Activated effector memory CD4-positive, alpha-beta T cell treated with Interleukin-2 at 50 U/mL for 16 hours (primary cell): Measurements from ENCODE around the gene EPHB2.
"Not testable (repeated sequence)": the region's sequence is repeated elsewhere in the genome, so short reads cannot be mapped to it uniquely, and the experiment has no call there.

Source experiments
- DNase-seq: peaks from one replicate; pipeline ENCODE4 v3.0.0-alpha.2; 2020

The EPHB2 gene

GRCh38 chr1:22710701-22711049 lies at the start of gene EPHB2:
Gene EPHB2 (plus strand): TSS chr1:22710839. CDS start chr1:22710983, 144 bp downstream.
- no peak for DNase-seq

- DNase-seq = no peak
These were observed 48.8 kb upstream of the EPHB2 start for GRCh38 chr1:22661880-22662279.

- no peak for DNase-seq
These were observed 48.3 kb upstream of the EPHB2 start for GRCh38 chr1:22662318-22662717.

- no peak for DNase-seq
These were observed 47.6 kb upstream of the EPHB2 start for GRCh38 chr1:22662986-22663408.

GRCh38 chr1:22665752-22666151 lies 44.9 kb upstream of the EPHB2 start:
- no peak for DNase-seq

GRCh38 chr1:22666412-22666811 lies 44.2 kb upstream of the EPHB2 start:
- DNase-seq = no peak

- DNase-seq = not testable (repeated sequence)
These were observed 41.8 kb upstream of the EPHB2 start for GRCh38 chr1:22668840-22669239.

GRCh38 chr1:22670352-22670975 lies 40.2 kb upstream of the EPHB2 start:
- DNase-seq = no peak

GRCh38 chr1:22671999-22672398 lies 38.6 kb upstream of the EPHB2 start:
- DNase-seq = no peak

GRCh38 chr1:22673486-22674409 lies 36.9 kb upstream of the EPHB2 start:
- no peak for DNase-seq

GRCh38 chr1:22674410-22674749 lies 36.3 kb upstream of the EPHB2 start:
- no peak for DNase-seq

GRCh38 chr1:22676151-22676550 lies 34.5 kb upstream of the EPHB2 start:
- not testable (repeated sequence) for DNase-seq

- no peak for DNase-seq
These were observed 33.6 kb upstream of the EPHB2 start for GRCh38 chr1:22676916-22677583.

- DNase-seq = no peak
These were observed 32.4 kb upstream of the EPHB2 start for GRCh38 chr1:22677931-22678896.

GRCh38 chr1:22680726-22681125 lies 29.9 kb upstream of the EPHB2 start:
- DNase-seq = no peak

- no peak for DNase-seq
These were observed 28.9 kb upstream of the EPHB2 start for GRCh38 chr1:22681556-22682276.

- DNase-seq = no peak
These were observed 27.1 kb upstream of the EPHB2 start for GRCh38 chr1:22683547-22683946.

- DNase-seq = no peak
These were observed 25.0 kb upstream of the EPHB2 start for GRCh38 chr1:22685591-22686059.

- DNase-seq = no peak
These were observed 23.4 kb upstream of the EPHB2 start for GRCh38 chr1:22687191-22687590.

- no peak for DNase-seq
These were observed 22.2 kb upstream of the EPHB2 start for GRCh38 chr1:22688466-22688865.

GRCh38 chr1:22689505-22689904 lies 21.1 kb upstream of the EPHB2 start:
- DNase-seq = no peak
